Keratinocyte (primary cell): ENCODE results near the gene NTHL1. TPM values are rescaled to one million over a fixed set of nuclear protein-coding genes. Genes with fewer than 3 reads are reported as not detected.

Source experiments
- DNase-seq: peaks from one replicate; pipeline ENCODE4 v3.0.0-alpha.2; 2011; ENCODE audit warnings: low read depth, missing footprints, low spot score
- FAIRE-seq: peaks from 2 replicates; lab custom pipeline; 2011; peaks lifted over from hg19 to GRCh38; lab: Jason Lieb, UNC
- H2AFZ ChIP-seq: 2 replicates; pipeline ENCODE4 v1.6.0; 2012; ENCODE audit warnings: low read length, control low read depth, inconsistent platforms; ENCODE audit not compliant: control insufficient read depth
- H3K27ac ChIP-seq: 2 replicates; pipeline ENCODE4 v1.5.1; 2011; ENCODE audit warnings: low read length; ENCODE audit not compliant: control insufficient read depth, insufficient read depth
- H3K27me3 ChIP-seq: 3 replicates; pipeline ENCODE4 v1.6.0; 2011; ENCODE audit warnings: low read length; ENCODE audit not compliant: control insufficient read depth, insufficient read depth; ENCODE audit errors: extremely low read depth
- H3K36me3 ChIP-seq, 2 experiments: 2 replicates in 1 of 2; 3 replicates in 1 of 2; pipeline ENCODE4 v1.5.1; 2011; ENCODE audit warnings: low read length in 2 of 2, mild to moderate bottlenecking in 1 of 2; ENCODE audit not compliant: control insufficient read depth in 2 of 2, insufficient read depth in 2 of 2; ENCODE audit errors: extremely low read depth in 1 of 2
- H3K4me1 ChIP-seq: 3 replicates; pipeline ENCODE4 v1.5.1; 2011; ENCODE audit warnings: low read length; ENCODE audit not compliant: control insufficient read depth, insufficient read depth; ENCODE audit errors: extremely low read depth
- H3K4me2 ChIP-seq: 3 replicates; pipeline ENCODE4 v1.6.0; 2011; ENCODE audit warnings: low read depth, low read length; ENCODE audit not compliant: control insufficient read depth, insufficient read depth; ENCODE audit errors: extremely low read depth
- H3K4me3 ChIP-seq, 3 experiments: fragments of 200-600 bp in 1 of 3; sonication (generic) in 1 of 3; 2 replicates in 2 of 3; 3 replicates in 1 of 3; pipeline ENCODE4 v1.5.1; 2011 to 2016; ENCODE audit warnings: low read length in 3 of 3, mild to moderate bottlenecking in 3 of 3, control low read depth in 2 of 3, inconsistent platforms in 1 of 3, low read depth in 1 of 3, mixed read lengths in 1 of 3, mixed run types in 1 of 3, moderate library complexity in 1 of 3; ENCODE audit not compliant: control insufficient read depth in 2 of 3, insufficient read depth in 2 of 3; ENCODE audit errors: extremely low read depth in 1 of 3
- H3K79me2 ChIP-seq: 2 replicates; pipeline ENCODE4 v1.6.0; 2012; ENCODE audit warnings: low read length; ENCODE audit not compliant: control insufficient read depth, insufficient read depth
- H3K9ac ChIP-seq: 3 replicates; pipeline ENCODE4 v1.6.0; 2011; ENCODE audit warnings: low read length; ENCODE audit not compliant: control insufficient read depth, insufficient read depth; ENCODE audit errors: extremely low read depth
- H3K9me1 ChIP-seq: 3 replicates; pipeline ENCODE4 v1.6.0; 2011; ENCODE audit warnings: low read length; ENCODE audit not compliant: control insufficient read depth, insufficient read depth; ENCODE audit errors: extremely low read depth
- H3K9me3 ChIP-seq: 2 replicates; pipeline ENCODE4 v1.5.1; 2012; ENCODE audit warnings: low read depth, low read length; ENCODE audit not compliant: control insufficient read depth
- H4K20me1 ChIP-seq: 3 replicates; pipeline ENCODE4 v1.6.0; 2011; ENCODE audit warnings: low read length; ENCODE audit not compliant: control insufficient read depth, insufficient read depth; ENCODE audit errors: extremely low read depth
- EZH2 ChIP-seq: IDR thresholded peaks from one replicate; pipeline ENCODE4 v1.6.1; 2012; ENCODE audit warnings: inconsistent platforms, mild to moderate bottlenecking, low read length, moderate library complexity
- dilution Hi-C: fragments of 300-500 bp; cut with MboI; formaldehyde crosslinking; loops from one replicate; pipeline ENCODE4 v1.7.0; 2020; ENCODE audit warnings: low sequenced_read_pairs; ENCODE audit not compliant: extremely low pct_ligation_motif_present
- polyA plus RNA-seq, 5 experiments: library from polyadenylated mRNA; depleted of rRNA in 3 of 5; stranded (reverse) in 3 of 5; stranded (forward) in 1 of 5; unstranded in 1 of 5; fragments of >200 nt; gene quantifications; 1 replicate in 1 of 5; 2 replicates in 3 of 5; 3 replicates in 1 of 5; pipeline versions ENCODE4 v1.2.1 to v1.2.3, GENCODE V29; 2011 to 2012; ENCODE audit warnings: missing spikeins in 2 of 5, low read depth in 1 of 5, low replicate concordance in 1 of 5
- TF ChIP-seq, protein P1 (sequence below), 3 experiments: IDR thresholded peaks in 1 of 3; conservative IDR thresholded peaks in 1 of 3; optimal IDR thresholded peaks in 1 of 3; 2 replicates in 2 of 3; 3 replicates in 1 of 3; pipeline versions ENCODE3 to v1.5.1; 2011; ENCODE audit warnings: low read length in 3 of 3, mild to moderate bottlenecking in 3 of 3, moderate library complexity in 2 of 3, control low read depth in 1 of 3, inconsistent platforms in 1 of 3; ENCODE audit not compliant: insufficient read depth in 2 of 3; ENCODE audit errors: extremely low read depth in 1 of 3

The NTHL1 gene
- polyA plus RNA-seq, 1 donor (not counting 4 experiments of a cell fraction or from before 2014, with no cell fraction given): 8.5 TPM

DNA sequence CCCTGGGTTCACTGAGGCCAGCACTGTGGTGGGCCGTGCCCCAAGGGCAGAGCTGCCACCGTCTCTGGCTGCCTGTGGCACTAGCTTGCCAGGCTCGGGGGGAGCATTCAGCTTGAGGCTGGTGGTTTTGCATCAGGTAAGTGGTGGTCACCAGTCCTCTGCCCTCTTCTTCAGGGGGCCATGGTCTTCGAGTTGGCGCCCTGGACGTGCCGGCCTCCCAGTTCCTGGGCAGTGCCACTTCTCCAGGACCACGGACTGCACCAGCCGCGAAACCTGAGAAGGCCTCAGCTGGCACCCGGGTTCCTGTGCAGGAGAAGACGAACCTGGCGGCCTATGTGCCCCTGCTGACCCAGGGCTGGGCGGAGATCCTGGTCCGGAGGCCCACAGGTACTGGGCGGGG, 32.4 kb upstream of the NTHL1 start:
- Histone ChIP-seq H3K36me3 (peaks cover 27 to 34% of the 10 kb centered on the region in 2 experiments), H3K4me3 (no peak overlapping the region)

DNA sequence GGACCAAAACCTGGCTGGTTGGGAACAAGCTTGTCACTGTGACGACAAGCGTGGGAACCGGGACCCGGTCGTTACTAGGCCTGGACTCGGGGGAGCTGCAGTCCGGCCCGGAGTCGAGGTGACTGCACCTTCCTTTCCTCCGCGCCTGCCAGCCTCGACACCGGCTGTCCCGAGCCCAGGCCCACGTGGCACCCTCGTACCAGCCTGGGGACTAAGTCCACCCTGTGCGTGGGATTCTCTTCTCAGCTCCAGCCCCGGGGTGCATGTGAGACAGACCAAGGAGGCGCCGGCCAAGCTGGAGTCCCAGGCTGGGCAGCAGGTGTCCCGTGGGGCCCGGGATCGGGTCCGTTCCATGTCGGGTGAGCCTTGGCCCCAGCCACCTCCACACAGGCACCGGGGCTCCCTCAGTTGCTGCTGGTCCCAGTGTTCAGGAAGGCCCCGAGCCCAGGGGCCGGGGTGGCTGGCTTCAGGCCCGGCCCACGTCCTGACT, 31.7 kb upstream of the NTHL1 start:
- H3K36me3 ChIP-seq: peaks cover 27 to 31% of the 10 kb centered on the region in 2 experiments
- dilution Hi-C loops: no loop called here
- no peak for TF ChIP-seq EZH2
- TF ChIP-seq, protein P1, sequence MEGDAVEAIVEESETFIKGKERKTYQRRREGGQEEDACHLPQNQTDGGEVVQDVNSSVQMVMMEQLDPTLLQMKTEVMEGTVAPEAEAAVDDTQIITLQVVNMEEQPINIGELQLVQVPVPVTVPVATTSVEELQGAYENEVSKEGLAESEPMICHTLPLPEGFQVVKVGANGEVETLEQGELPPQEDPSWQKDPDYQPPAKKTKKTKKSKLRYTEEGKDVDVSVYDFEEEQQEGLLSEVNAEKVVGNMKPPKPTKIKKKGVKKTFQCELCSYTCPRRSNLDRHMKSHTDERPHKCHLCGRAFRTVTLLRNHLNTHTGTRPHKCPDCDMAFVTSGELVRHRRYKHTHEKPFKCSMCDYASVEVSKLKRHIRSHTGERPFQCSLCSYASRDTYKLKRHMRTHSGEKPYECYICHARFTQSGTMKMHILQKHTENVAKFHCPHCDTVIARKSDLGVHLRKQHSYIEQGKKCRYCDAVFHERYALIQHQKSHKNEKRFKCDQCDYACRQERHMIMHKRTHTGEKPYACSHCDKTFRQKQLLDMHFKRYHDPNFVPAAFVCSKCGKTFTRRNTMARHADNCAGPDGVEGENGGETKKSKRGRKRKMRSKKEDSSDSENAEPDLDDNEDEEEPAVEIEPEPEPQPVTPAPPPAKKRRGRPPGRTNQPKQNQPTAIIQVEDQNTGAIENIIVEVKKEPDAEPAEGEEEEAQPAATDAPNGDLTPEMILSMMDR (optimal IDR thresholded peaks at IDR 0.05 in 1 of 3, IDR thresholded peaks at IDR 0.05 in 1 of 3, conservative IDR thresholded peaks at IDR 0.05 in 1 of 3; ENCODE audit: extremely low read depth in 1 of 3, insufficient read depth in 2 of 3, low read length in 3 of 3): no peak
- H4K20me1 ChIP-seq: no peaks in the 10 kb centered on the region
- no peaks in the 10 kb centered on the region for H3K27me3 ChIP-seq
- peak overlapping the region; percentile 49 for H3K4me2 ChIP-seq
- no peak for FAIRE-seq
- H3K79me2 ChIP-seq: no peaks in the 10 kb centered on the region
- DNase-seq: no peak
- no peak overlapping the region for H2AFZ ChIP-seq
- no peaks in the 10 kb centered on the region for H3K9me1 ChIP-seq
- no peak overlapping the region for H3K9ac ChIP-seq
- H3K27ac ChIP-seq: no peak overlapping the region
- H3K4me1 ChIP-seq: peaks cover 15% of the 10 kb centered on the region
- H3K4me3 ChIP-seq: no peak overlapping the region
- no peaks in the 10 kb centered on the region for H3K9me3 ChIP-seq

More for the DNA sequence above, 32.4 kb upstream of the NTHL1 start:
- no peak overlapping the region for H3K4me2 ChIP-seq
- DNase-seq (no peak), FAIRE-seq (no peak)
- dilution Hi-C loops: no loop called here
- no peak overlapping the region for H3K27ac ChIP-seq
- H3K9ac ChIP-seq: no peak overlapping the region
- H2AFZ ChIP-seq: no peak overlapping the region
- TF ChIP-seq, protein P1 (optimal IDR thresholded peaks at IDR 0.05 in 1 of 3, IDR thresholded peaks at IDR 0.05 in 1 of 3, conservative IDR thresholded peaks at IDR 0.05 in 1 of 3; ENCODE audit: extremely low read depth in 1 of 3, insufficient read depth in 2 of 3, low read length in 3 of 3): no peak
- TF ChIP-seq EZH2: no peak
- no peaks in the 10 kb centered on the region for H3K79me2 ChIP-seq
- H3K27me3 ChIP-seq: no peaks in the 10 kb centered on the region
- no peaks in the 10 kb centered on the region for H3K9me1 ChIP-seq
- H3K4me1 ChIP-seq: peaks cover 15% of the 10 kb centered on the region
- peaks cover 2% of the 10 kb centered on the region for H4K20me1 ChIP-seq
- H3K9me3 ChIP-seq: no peaks in the 10 kb centered on the region
